HUES6 (cell line): ENCODE measurements around the gene LINC00305.

ENCODE experiments used
- H3K27ac ChIP-seq: 2 replicates; pipeline ENCODE4 v1.7.0; 2013; ENCODE audit warnings: low read depth, mild to moderate bottlenecking, low read length, inconsistent platforms
- H3K27me3 ChIP-seq: 2 replicates; pipeline ENCODE4 v1.6.1; 2013; ENCODE audit warnings: low read length; ENCODE audit not compliant: control insufficient read depth, insufficient read depth
- H3K36me3 ChIP-seq: 2 replicates; pipeline ENCODE4 v1.6.1; 2013; ENCODE audit warnings: low read length; ENCODE audit not compliant: control insufficient read depth, insufficient read depth
- H3K4me1 ChIP-seq: 2 replicates; pipeline ENCODE4 v1.6.1; 2013; ENCODE audit warnings: low read length; ENCODE audit not compliant: control insufficient read depth, insufficient read depth
- H3K4me3 ChIP-seq: 2 replicates; pipeline ENCODE4 v1.5.1; 2013; ENCODE audit warnings: low read depth, low read length
- H3K9ac ChIP-seq: one replicate; pipeline ENCODE4 v1.6.1; 2013; ENCODE audit warnings: mild to moderate bottlenecking, low read length
- H3K9me3 ChIP-seq: 2 replicates; pipeline ENCODE4 v1.6.1; 2013; ENCODE audit warnings: low read depth, low read length; ENCODE audit not compliant: control insufficient read depth, insufficient read depth

The LINC00305 gene

GRCh38 chr18:64148988-64149387 lies at the start of gene LINC00305:
LINC00305 (minus strand) TSS chr18:64149088.
- no peak within 1 kb of the TSS for H3K27ac ChIP-seq
- H3K36me3 ChIP-seq, result no peaks in the 10 kb centered on the region
- H3K9me3 ChIP-seq, result no peaks in the 10 kb centered on the region
- no peaks in the 10 kb centered on the region for H3K27me3 ChIP-seq
- H3K9ac ChIP-seq, result no peak within 1 kb of the TSS
- H3K4me1 ChIP-seq, result peaks cover 11% of the 10 kb centered on the region; the same call in 1 of the 2 replicates
- no peak within 1 kb of the TSS for H3K4me3 ChIP-seq

DNA sequence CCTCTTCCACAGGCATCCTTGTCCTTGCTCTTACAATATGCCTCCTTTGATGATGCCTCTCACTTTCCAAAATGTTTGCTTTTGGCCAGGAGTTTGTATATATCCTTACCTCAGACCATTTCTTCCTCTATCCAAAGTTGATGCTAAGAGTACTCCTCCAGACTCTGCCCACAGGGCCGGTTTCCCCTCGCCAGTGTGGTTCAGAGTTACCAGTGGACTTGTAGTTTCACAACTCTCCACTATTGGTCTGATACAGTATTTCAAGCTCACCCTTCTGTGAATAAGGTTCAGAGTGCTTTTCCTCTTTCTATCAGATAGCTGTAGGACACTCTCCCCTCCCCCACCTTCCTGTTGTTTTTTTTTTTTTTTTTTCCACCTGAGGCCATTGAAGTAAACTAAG lies 42.2 kb upstream of the LINC00305 start:
- H3K9me3 ChIP-seq, result no peaks in the 10 kb centered on the region
- H3K36me3 ChIP-seq, result no peaks in the 10 kb centered on the region
- no peak overlapping the region for H3K4me3 ChIP-seq
- no peak overlapping the region for H3K9ac ChIP-seq
- no peak overlapping the region for H3K27ac ChIP-seq
- no peaks in the 10 kb centered on the region for H3K27me3 ChIP-seq
- no peaks in the 10 kb centered on the region; the same call in 1 of the 2 replicates for H3K4me1 ChIP-seq

GRCh38 chr18:64185987-64186386 lies 37.1 kb upstream of the LINC00305 start:
- Histone ChIP-seq H3K4me3 (no peak overlapping the region), H3K36me3 (no peaks in the 10 kb centered on the region), H3K9ac (no peak overlapping the region), H3K4me1 (peaks cover 14% of the 10 kb centered on the region; the same call in 1 of the 2 replicates), H3K27me3 (no peaks in the 10 kb centered on the region), H3K9me3 (no peaks in the 10 kb centered on the region), H3K27ac (no peak overlapping the region)

DNA sequence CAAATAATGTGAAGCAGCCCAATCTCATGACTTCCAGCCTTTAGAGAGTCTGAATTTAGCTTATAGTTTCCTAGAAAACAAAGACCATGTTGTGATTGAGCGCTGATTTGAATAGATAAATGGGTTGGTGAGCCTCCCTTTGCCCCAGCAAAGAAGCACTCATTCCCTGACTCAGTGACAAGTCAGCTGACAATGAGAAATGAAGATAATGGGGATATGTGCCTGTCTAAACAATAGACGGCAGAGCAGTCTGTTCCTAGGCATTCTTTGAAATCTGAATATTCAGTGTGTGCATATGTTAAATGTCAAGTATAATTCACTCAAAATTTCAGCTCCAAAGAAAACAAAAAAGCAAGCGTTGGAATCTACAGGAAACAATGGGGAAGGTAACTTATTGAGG lies 34.8 kb upstream of the LINC00305 start:
- H3K4me1 ChIP-seq, result peaks cover 14% of the 10 kb centered on the region; the same call in 1 of the 2 replicates
- H3K4me3 ChIP-seq, result no peak overlapping the region
- no peak overlapping the region for H3K27ac ChIP-seq
- no peaks in the 10 kb centered on the region for H3K36me3 ChIP-seq
- no peaks in the 10 kb centered on the region for H3K9me3 ChIP-seq
- no peaks in the 10 kb centered on the region for H3K27me3 ChIP-seq
- no peak overlapping the region for H3K9ac ChIP-seq

DNA sequence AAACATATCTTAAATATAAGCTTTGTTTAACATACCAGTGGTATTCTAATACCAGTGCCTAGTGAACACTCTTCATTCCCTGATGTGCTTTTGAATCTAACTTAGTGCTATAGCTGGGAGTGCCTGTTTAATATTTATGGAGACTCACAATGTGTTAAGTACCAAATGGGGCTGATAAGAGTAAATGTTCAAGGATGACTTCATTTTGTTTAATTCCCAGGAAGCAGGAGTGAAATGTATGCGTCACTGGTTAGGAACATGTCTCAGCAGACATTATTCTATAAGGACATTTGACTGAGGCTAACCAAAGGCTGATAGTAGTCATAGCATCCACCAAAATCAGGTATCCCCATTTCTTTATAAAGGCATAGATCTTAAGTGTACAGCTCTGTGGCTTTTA lies 31.7 kb upstream of the LINC00305 start:
- Histone ChIP-seq H3K9me3 (no peaks in the 10 kb centered on the region), H3K36me3 (no peaks in the 10 kb centered on the region), H3K4me1 (peaks cover 17% of the 10 kb centered on the region), H3K27ac (no peak overlapping the region), H3K9ac (no peak overlapping the region), H3K27me3 (no peaks in the 10 kb centered on the region), H3K4me3 (no peak overlapping the region)

DNA sequence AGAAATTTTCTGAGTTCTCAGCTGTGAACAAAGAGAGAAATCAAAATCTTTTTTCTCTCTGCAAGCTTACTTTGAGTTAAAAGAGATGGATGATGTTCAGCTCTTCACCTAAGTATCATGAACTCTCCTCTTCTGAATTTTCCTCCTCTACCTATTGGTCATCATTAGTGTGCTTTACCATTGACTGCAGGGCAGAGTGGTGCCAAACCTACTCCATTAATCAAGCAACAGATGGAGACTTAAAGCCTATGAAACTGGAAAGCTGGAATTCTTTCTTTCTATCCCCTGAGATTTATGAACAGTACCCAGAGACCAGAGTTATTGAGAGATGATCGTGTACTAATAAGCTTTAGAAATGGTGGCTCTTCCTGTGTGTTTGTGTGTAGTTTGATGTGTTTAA lies 31.3 kb upstream of the LINC00305 start:
- H3K9ac ChIP-seq, result no peak overlapping the region
- H3K9me3 ChIP-seq, result no peaks in the 10 kb centered on the region

DNA sequence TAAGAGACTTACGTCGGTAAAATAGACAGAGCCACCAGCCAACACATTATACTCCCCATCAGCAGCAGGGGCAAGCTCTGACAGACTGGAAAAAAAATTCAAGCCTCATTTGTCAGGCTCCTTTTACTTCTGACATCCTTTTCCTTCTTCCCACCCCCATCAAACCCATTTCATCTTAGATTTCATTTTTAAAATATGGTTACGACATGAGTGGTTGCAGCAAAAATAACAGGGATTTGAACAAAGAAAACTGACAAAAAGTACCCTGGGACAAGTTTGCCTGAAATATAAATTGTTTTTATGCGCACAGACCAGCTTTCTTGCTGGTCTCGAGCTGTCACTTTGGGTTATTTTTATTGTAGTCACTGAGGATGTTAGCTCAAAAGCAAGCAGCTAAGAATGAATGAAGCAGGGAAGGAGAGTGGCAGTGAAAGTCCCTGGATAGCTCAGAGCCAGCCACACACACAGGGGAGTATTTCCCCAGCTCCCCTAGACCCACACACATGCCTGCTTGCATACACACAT lies 30.7 kb upstream of the LINC00305 start:
- Histone ChIP-seq H3K27ac (no peak overlapping the region), H3K9ac (no peak overlapping the region), H3K4me1 (peaks cover 19% of the 10 kb centered on the region), H3K4me3 (no peak overlapping the region), H3K27me3 (no peaks in the 10 kb centered on the region), H3K36me3 (no peaks in the 10 kb centered on the region), H3K9me3 (no peaks in the 10 kb centered on the region)

More for the DNA sequence above, 31.3 kb upstream of the LINC00305 start:
- Histone ChIP-seq H3K4me1 (peaks cover 19% of the 10 kb centered on the region), H3K4me3 (no peak overlapping the region), H3K27ac (no peak overlapping the region), H3K36me3 (no peaks in the 10 kb centered on the region), H3K27me3 (no peaks in the 10 kb centered on the region)

DNA sequence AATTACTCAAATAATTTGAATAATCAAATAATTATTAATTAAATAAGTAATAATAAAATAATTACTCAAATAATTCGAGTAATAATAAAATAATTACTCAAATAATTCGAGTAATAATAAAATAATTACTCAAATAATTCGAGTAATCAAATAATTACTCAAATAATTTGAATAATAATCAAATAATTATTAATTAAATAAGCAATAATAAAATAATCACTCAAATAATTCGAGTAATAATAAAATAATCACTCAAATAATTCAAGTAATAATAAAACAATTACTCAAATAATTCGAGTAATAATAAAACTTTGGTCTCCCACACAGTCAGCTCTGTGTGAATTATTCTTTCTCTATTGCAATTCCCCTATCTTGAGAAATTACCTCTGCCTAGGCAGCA lies 30.0 kb upstream of the LINC00305 start:
- Histone ChIP-seq H3K9me3 (no peaks in the 10 kb centered on the region), H3K4me3 (no peak overlapping the region), H3K36me3 (no peaks in the 10 kb centered on the region), H3K27me3 (no peaks in the 10 kb centered on the region), H3K9ac (no peak overlapping the region), H3K4me1 (peaks cover 12% of the 10 kb centered on the region), H3K27ac (no peak overlapping the region)

GRCh38 chr18:64175432-64175831 lies 26.5 kb upstream of the LINC00305 start:
- no peak overlapping the region for H3K4me3 ChIP-seq
- no peak overlapping the region for H3K9ac ChIP-seq
- peaks cover 13% of the 10 kb centered on the region for H3K9me3 ChIP-seq
- no peaks in the 10 kb centered on the region for H3K27me3 ChIP-seq
- H3K27ac ChIP-seq, result peak overlapping the region; percentile 51; the same call in 1 of the 2 replicates
- H3K36me3 ChIP-seq, result no peaks in the 10 kb centered on the region
- peaks cover 6% of the 10 kb centered on the region for H3K4me1 ChIP-seq

DNA sequence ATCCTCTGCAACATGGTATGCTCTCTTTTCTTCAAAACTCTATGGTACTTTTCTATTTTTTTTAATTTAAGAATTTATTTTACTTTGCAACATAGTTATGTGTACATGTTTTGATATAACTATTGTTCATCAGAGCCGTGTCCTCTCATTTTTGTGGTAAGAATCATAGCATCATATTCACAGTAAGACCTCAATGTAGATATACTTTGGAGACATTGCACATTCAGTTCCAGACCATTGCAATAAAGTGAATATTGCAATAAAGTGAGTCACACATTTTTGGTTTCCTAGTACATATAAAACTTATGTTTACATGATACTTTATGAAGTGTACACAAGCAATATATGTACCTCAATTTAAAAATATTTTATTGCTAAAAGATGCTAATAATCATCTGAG lies 22.7 kb upstream of the LINC00305 start:
- H3K9ac ChIP-seq, result no peak overlapping the region
- peaks cover 18% of the 10 kb centered on the region for H3K4me1 ChIP-seq
- H3K36me3 ChIP-seq, result no peaks in the 10 kb centered on the region
- H3K27ac ChIP-seq, result no peak overlapping the region
- H3K27me3 ChIP-seq, result no peaks in the 10 kb centered on the region
- H3K9me3 ChIP-seq, result peaks cover 13% of the 10 kb centered on the region
- no peak overlapping the region for H3K4me3 ChIP-seq

DNA sequence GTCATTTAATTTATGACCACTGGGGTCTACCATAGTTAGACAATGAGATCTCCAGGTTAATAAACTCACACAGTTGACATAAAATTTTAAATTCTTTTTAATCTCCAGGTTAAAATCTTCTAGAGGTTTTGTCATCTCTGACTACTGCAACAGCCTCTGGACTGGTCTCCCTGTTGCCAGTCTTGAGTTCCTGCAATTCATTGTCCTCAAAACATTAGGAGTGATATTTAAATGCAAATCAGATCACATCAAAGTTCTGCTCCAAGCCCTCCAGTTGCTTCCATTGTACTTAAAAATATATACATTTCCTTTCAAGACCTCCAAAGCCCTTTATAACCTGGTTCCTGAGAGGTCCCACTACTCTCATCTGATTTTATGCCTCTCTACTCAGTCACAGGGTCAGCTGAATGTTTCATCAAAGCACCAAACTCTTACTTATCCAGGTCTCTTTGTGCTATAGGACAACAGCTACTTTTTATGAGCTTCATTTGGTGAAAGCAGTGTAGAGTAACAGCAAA lies 18.6 kb upstream of the LINC00305 start:
- no peak overlapping the region for H3K4me3 ChIP-seq
- H3K4me1 ChIP-seq, result peaks cover 35% of the 10 kb centered on the region
- peaks cover 4% of the 10 kb centered on the region; the same call in 1 of the 2 replicates for H3K9me3 ChIP-seq
- no peaks in the 10 kb centered on the region for H3K36me3 ChIP-seq
- H3K27ac ChIP-seq, result no peak overlapping the region
- no peaks in the 10 kb centered on the region for H3K27me3 ChIP-seq
- H3K9ac ChIP-seq, result no peak overlapping the region
